IPS-NIHi11 (cell line): ENCODE data around the gene SAA2.
A peak's percentile ranks its signal among the peaks of the same experiment; 100 is the strongest.
"Not testable (repeated sequence)": the region's sequence is repeated elsewhere in the genome, so short reads cannot be mapped to it uniquely, and the experiment has no call there.

Experiments used
- DNase-seq: peaks from one replicate; pipeline ENCODE4 v3.0.0; 2012; ENCODE audit warnings: mixed read lengths, low spot score

SAA2 gene

GRCh38 chr11:18247191-18247581 lies 1.3 kb downstream of the SAA2 start:
- not testable (repeated sequence) for DNase-seq

GRCh38 chr11:18246379-18247190 lies 1.9 kb downstream of the SAA2 start:
- not testable (repeated sequence) for DNase-seq

DNA sequence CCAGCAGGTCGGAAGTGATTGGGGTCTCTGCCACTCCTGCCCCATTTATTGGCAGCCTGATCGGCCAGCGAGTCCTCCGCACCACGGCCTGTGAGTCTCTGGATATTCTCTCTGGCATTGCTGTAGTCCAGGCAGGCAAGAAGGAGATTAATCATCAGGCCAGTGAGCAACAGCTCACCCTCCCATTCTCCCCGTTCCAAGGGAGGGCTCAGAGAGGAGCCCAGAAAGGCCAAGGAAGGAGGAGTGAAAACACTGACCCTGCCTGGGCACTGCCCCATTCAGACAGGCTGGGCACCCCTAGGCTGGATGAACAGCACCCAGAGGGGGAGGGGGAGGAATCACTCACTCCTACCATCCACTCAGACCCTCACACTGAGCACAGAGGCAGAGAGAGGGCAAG lies 3.1 kb downstream of the SAA2 start:
- DNase-seq, result no peak

- peak; percentile 78 for DNase-seq
Measured at GRCh38 chr11:18243783-18244362, 4.6 kb downstream of the SAA2 start.

DNA sequence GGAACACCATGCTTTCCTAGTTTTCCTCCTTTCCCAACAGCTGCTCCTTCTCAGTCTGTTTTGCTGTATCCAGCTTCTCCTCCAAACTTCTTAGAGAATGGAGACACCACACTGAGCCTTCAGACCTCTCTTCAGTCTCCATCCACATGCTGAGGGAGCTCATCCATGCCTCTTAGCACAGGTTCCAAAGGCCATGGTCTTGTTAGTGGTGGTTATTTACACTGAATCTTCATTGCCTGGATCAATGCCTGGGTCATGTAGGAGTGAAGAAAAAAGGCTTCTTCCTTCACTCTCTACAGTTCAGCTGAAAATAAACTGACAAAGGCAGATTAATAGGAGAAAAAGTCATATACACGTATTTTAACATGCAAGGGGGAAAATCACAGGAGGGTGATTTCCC lies 8.8 kb downstream of the SAA2 start:
- DNase-seq, result no peak

- DNase-seq, result no peak
Measured at GRCh38 chr11:18236664-18237356, 11.7 kb downstream of the SAA2 start, which contains the start of gene SAA4. Gene SAA4, minus strand, starts transcription at chr11:18236802. Its CDS starts 876 bp downstream, at chr11:18235926.

- no peak for DNase-seq
Measured at GRCh38 chr11:18235394-18236334, 12.8 kb downstream of the SAA2 start.

- no peak for DNase-seq
Measured at GRCh38 chr11:18233912-18234311, 14.6 kb downstream of the SAA2 start.

DNA sequence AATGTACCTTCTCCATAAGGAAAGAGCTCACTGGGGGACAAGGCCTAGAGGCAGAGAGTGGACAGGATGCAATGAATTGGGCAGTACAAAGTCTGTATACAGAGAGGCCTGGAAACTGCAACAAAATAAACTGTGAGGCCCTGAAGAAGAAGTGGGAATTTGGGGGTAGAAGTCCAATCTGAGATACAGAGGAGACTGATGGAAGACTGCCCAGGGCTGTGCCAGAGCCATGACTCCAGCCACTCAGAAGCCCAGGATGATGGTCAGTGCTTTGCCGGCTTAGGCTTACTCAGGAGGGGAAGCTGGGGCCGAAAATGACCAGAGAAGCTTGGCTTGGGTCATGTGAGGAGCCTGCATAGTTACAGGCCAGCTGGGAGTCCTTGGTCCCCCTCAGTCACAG lies 17.6 kb downstream of the SAA2 start:
- no peak for DNase-seq

- DNase-seq, result no peak
Measured at GRCh38 chr11:18229501-18229900, 19.0 kb downstream of the SAA2 start.

- no peak for DNase-seq
Measured at GRCh38 chr11:18225913-18226312, 22.6 kb downstream of the SAA2 start.

GRCh38 chr11:18223591-18224387 lies 24.7 kb downstream of the SAA2 start:
- no peak for DNase-seq

DNA sequence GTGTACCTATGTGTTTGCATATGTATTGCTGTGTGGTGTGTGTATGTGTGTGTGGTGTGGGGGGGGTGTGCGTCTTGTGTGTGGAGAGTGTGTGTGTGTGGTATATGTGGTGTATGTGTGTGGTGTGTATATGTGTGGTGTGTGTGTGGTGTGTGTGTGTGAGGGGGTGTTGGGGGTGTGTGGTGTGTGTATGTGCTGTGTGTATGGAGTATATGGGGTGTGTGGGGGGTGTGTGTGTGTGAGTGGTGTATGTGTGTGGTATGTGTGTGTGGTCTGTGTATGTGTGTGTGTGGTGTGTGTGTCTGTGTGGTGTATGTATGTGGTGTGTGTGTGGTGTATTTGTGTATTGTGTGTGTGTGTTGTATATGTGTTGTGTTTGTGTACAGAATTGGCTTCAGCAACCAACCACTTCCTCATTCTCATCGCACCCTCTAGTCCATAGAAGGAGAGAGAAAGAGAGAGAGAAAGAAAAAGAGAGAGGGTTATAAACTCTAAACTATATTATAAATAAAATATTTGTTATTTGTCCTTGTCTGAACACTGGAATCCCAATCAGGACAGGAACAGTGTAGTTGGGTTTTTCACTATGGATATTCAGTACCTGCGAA lies 25.6 kb downstream of the SAA2 start:
- DNase-seq, result no peak

- DNase-seq, result no peak
Measured at GRCh38 chr11:18221274-18221876, 27.1 kb downstream of the SAA2 start.

- DNase-seq, result no peak
Measured at GRCh38 chr11:18209058-18209457, 39.4 kb downstream of the SAA2 start.

DNA sequence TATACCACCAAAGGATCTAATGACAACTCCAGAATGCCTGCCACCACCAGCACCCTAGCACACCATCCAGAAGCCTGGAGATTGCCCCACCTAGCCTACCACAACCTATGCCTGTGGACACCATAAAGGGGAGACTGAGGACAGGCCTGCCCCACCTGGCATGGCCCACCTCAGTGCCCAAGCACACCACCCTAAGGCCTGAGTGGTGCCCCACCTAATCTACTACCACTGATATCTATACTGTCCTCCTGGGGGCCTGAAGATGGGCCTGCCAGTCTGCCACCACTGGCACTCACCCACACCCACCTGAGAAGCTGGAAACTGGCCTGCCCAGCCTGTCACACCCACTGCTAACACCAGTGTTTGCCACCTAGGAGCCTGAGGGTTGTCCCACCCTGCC lies 43.7 kb downstream of the SAA2 start:
- no peak for DNase-seq

DNA sequence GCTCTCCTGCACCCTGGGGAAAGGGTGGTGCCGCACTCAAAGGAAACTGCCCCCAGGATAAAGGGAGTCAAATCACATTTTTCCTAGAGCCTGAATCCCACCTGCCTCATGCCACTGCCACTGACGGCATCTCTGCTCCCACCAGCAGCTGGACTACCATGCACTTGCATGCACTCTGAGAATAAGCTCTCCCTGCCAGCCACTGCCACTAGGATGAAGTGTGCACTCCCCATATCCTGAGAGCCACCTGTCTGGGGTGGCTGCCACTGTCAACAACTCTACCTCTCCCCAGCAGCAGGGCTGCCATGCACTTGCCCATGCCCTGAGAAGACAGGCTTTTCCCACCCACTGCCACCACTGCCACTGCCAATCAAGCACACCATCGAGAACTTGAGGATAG lies 44.2 kb downstream of the SAA2 start:
- DNase-seq, result no peak

DNA sequence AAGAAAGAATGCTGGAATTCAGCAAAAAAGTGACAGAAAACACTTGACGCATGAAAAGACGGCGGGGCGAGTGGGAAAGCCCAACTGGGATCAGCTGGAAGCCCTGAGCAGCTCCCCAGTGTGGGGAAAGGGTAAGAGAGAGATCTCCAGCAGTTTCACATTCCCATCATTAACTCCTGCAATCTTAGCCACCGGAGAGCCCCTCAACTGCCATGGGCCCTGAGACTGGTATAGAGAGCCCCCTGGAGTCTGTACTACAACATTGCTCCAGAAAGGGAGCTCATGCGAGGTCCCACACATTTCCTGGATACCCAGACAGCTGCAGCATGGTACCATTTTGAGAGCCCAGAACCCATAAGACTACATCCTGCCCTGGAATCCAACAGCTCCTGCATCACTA lies 44.7 kb downstream of the SAA2 start:
- DNase-seq, result peak; percentile 75

DNA sequence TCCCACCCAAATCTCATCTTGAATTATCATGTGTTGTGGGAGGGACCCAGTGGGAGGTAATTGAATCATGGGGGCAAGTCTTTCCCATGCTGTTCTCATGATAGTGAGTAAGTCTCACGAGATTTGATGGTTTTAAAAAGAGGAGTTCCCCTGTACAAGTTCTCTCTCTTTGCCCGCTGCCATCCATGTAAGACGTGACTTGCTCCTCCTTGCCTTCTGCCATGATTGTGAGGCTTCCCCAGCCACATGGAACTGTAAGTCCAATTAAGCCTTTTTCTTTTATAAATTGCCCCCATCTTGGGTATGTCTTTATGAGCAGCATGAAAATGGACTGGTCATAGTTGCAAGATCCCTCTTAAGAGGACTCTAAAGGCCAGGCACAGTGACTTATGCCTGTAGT lies 50.7 kb downstream of the SAA2 start:
- not testable (repeated sequence) for DNase-seq

GRCh38 chr11:18196532-18196931 lies 51.9 kb downstream of the SAA2 start:
- no peak for DNase-seq
